ENCODE results near the gene SRL.

- TF ChIP-seq CTCF (IDR thresholded peaks at IDR 0.05) (no peak), POLR2A (IDR thresholded peaks at IDR 0.05) (no peak)
These were observed 66.0 kb downstream of the SRL start for GRCh38 chr16:4175849-4176248.

Measured in adrenal gland (tissue), 5 donors.